ENCODE results near the gene ADAM11.
"Not testable (repeated sequence)": the region's sequence is repeated elsewhere in the genome, so short reads cannot be mapped to it uniquely, and the experiment has no call there.

DNA sequence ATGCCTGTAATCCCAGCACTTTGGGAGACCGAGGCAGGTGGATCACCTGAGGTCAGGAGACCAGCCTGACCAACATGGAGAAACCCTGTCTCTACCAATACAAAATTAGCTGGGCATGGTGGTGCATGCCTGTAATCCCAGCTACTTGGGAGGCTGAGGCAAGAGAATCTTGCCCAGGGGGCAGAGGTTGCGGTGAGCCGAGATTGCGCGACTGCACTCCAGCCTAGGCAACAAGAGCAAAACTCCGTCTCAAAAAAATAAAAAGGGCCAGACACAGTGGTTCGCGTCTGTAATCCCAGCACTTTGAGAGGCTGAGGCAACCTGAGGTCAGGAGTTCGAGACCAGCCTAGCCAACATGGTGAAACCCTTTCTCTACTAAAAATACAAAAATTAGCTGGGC is 66.4 kb downstream of the ADAM11 start:
- TF ChIP-seq, protein P1, sequence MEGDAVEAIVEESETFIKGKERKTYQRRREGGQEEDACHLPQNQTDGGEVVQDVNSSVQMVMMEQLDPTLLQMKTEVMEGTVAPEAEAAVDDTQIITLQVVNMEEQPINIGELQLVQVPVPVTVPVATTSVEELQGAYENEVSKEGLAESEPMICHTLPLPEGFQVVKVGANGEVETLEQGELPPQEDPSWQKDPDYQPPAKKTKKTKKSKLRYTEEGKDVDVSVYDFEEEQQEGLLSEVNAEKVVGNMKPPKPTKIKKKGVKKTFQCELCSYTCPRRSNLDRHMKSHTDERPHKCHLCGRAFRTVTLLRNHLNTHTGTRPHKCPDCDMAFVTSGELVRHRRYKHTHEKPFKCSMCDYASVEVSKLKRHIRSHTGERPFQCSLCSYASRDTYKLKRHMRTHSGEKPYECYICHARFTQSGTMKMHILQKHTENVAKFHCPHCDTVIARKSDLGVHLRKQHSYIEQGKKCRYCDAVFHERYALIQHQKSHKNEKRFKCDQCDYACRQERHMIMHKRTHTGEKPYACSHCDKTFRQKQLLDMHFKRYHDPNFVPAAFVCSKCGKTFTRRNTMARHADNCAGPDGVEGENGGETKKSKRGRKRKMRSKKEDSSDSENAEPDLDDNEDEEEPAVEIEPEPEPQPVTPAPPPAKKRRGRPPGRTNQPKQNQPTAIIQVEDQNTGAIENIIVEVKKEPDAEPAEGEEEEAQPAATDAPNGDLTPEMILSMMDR (conservative IDR thresholded peaks at IDR 0.05) = not testable (repeated sequence)
- not testable (repeated sequence) for TF ChIP-seq ZFX (IDR thresholded peaks at IDR 0.05)

Data from C4-2B (cell line).